HEK293 (cell line): ENCODE measurements around the gene PTH2.

Experiments
- ZBTB20 ChIP-seq: fragments of 450-650 bp; formaldehyde crosslinking; IDR thresholded peaks from 2 replicates; pipeline ENCODE4 v1.5.1; 2016; ENCODE audit warnings: missing biosample characterization, missing genetic modification characterization
- ZNF211 ChIP-seq: fragments of 450-650 bp; formaldehyde crosslinking; IDR thresholded peaks from 2 replicates; pipeline ENCODE4 v1.5.1; 2016; ENCODE audit warnings: low read depth, missing biosample characterization, missing genetic modification characterization
- ZNF24 ChIP-seq: fragments of 450-650 bp; formaldehyde crosslinking; IDR thresholded peaks from 2 replicates; pipeline ENCODE4 v1.5.1; 2016; ENCODE audit warnings: missing biosample characterization, missing genetic modification characterization
- ZNF248 ChIP-seq: fragments of 450-650 bp; formaldehyde crosslinking; IDR thresholded peaks from 2 replicates; pipeline ENCODE4 v1.5.1; 2017; ENCODE audit warnings: missing biosample characterization, missing genetic modification characterization
- ZNF530 ChIP-seq: fragments of 450-650 bp; formaldehyde crosslinking; IDR thresholded peaks from 2 replicates; pipeline ENCODE4 v1.5.1; 2016; ENCODE audit warnings: low read depth, missing biosample characterization, missing genetic modification characterization
- ZNF626 ChIP-seq: fragments of 450-650 bp; sonication (Bioruptor Pico); formaldehyde crosslinking; IDR thresholded peaks from 2 replicates; pipeline ENCODE4 v1.5.1; 2018; ENCODE audit warnings: missing biosample characterization, missing genetic modification characterization, inconsistent platforms
- TF ChIP-seq, protein P1 (sequence below): fragments of 450-650 bp; formaldehyde crosslinking; IDR thresholded peaks from 2 replicates; pipeline ENCODE4 v1.5.1; 2016; ENCODE audit warnings: missing biosample characterization, missing genetic modification characterization
- TF ChIP-seq, protein P2 (sequence below): fragments of 450-650 bp; formaldehyde crosslinking; IDR thresholded peaks from 2 replicates; pipeline ENCODE4 v1.5.1; 2016; ENCODE audit warnings: missing biosample characterization, missing genetic modification characterization
- TF ChIP-seq, protein P3 (sequence below): fragments of 450-650 bp; formaldehyde crosslinking; IDR thresholded peaks from 2 replicates; pipeline ENCODE4 v1.5.1; 2016; ENCODE audit warnings: missing biosample characterization, missing genetic modification characterization, low read depth

DNA sequence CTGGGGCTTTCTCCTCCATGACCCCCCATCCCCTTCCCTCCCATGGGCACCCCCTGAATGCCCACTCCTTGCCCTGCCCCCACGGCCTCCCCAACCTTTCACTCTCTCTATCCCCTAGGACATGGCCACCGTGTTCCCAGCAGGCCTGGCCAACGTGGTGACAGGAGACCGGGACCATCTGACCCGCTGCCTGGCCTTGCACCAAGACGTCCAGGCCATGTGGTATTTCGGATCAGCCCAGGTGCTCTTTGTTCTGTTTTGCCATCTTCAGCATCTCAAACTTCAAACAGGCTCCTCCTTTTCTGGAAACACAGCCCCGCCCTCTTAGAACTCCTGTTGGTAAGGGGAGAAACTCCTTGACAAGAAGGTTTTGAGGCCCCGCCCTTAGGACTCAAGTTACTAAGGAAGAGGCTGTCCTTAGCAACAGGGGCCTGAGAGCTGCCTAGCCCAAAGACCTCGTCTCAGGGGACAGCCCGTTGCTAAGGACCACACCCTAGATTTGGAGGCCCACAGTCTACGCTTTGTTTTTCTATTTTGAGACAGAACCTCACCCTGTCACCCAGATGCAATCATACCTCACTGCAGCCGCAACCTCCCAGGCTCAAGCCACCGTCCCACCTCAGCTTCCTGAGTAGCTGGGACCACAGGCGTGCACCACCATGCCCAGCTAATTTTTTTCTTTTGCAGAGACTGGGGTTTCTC lies 45.7 kb upstream of the PTH2 start:
- TF ChIP-seq, protein P1, sequence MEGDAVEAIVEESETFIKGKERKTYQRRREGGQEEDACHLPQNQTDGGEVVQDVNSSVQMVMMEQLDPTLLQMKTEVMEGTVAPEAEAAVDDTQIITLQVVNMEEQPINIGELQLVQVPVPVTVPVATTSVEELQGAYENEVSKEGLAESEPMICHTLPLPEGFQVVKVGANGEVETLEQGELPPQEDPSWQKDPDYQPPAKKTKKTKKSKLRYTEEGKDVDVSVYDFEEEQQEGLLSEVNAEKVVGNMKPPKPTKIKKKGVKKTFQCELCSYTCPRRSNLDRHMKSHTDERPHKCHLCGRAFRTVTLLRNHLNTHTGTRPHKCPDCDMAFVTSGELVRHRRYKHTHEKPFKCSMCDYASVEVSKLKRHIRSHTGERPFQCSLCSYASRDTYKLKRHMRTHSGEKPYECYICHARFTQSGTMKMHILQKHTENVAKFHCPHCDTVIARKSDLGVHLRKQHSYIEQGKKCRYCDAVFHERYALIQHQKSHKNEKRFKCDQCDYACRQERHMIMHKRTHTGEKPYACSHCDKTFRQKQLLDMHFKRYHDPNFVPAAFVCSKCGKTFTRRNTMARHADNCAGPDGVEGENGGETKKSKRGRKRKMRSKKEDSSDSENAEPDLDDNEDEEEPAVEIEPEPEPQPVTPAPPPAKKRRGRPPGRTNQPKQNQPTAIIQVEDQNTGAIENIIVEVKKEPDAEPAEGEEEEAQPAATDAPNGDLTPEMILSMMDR (tag by site-specific recombination): no peak
- TF ChIP-seq ZBTB20 (no peak), ZNF530 (tag by site-specific recombination) (no peak), ZNF626 (tag by site-specific recombination) (no peak), ZNF211 (tag by site-specific recombination) (no peak), ZNF24 (tag by site-specific recombination) (no peak), ZNF248 (tag by site-specific recombination) (no peak)
- TF ChIP-seq, protein P2, sequence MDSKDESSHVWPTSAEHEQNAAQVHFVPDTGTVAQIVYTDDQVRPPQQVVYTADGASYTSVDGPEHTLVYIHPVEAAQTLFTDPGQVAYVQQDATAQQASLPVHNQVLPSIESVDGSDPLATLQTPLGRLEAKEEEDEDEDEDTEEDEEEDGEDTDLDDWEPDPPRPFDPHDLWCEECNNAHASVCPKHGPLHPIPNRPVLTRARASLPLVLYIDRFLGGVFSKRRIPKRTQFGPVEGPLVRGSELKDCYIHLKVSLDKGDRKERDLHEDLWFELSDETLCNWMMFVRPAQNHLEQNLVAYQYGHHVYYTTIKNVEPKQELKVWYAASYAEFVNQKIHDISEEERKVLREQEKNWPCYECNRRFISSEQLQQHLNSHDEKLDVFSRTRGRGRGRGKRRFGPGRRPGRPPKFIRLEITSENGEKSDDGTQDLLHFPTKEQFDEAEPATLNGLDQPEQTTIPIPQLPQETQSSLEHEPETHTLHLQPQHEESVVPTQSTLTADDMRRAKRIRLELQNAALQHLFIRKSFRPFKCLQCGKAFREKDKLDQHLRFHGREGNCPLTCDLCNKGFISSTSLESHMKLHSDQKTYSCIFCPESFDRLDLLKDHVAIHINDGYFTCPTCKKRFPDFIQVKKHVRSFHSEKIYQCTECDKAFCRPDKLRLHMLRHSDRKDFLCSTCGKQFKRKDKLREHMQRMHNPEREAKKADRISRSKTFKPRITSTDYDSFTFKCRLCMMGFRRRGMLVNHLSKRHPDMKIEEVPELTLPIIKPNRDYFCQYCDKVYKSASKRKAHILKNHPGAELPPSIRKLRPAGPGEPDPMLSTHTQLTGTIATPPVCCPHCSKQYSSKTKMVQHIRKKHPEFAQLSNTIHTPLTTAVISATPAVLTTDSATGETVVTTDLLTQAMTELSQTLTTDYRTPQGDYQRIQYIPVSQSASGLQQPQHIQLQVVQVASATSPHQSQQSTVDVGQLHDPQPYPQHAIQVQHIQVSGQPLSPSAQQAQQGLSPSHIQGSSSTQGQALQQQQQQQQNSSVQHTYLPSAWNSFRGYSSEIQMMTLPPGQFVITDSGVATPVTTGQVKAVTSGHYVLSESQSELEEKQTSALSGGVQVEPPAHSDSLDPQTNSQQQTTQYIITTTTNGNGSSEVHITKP: no peak
- TF ChIP-seq, protein P3, sequence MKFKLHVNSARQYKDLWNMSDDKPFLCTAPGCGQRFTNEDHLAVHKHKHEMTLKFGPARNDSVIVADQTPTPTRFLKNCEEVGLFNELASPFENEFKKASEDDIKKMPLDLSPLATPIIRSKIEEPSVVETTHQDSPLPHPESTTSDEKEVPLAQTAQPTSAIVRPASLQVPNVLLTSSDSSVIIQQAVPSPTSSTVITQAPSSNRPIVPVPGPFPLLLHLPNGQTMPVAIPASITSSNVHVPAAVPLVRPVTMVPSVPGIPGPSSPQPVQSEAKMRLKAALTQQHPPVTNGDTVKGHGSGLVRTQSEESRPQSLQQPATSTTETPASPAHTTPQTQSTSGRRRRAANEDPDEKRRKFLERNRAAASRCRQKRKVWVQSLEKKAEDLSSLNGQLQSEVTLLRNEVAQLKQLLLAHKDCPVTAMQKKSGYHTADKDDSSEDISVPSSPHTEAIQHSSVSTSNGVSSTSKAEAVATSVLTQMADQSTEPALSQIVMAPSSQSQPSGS (tag by site-specific recombination): no peak
